Nucleus accumbens (tissue), 56 donors: ENCODE data around the gene NPIPA1.
"Not testable (repeated sequence)": the region's sequence is repeated elsewhere in the genome, so short reads cannot be mapped to it uniquely, and the experiment has no call there.

Experiments used
- DNase-seq, 56 donors: peaks; one replicate each; lab custom pipeline; 2025; lab: John Stamatoyannopoulos, UW

The NPIPA1 gene

GRCh38 chr16:14937143-14937542 is at the start of gene NPIPA1:
NPIPA1 (plus strand) TSS chr16:14937443; CDS start chr16:14937443, 0 bp downstream.
- not testable (repeated sequence) for DNase-seq

- not testable (repeated sequence) for DNase-seq
These were observed 45.1 kb upstream of the NPIPA1 start for GRCh38 chr16:14892111-14892510.

GRCh38 chr16:14895382-14895781 is 41.9 kb upstream of the NPIPA1 start:
- not testable (repeated sequence) for DNase-seq

GRCh38 chr16:14896023-14896422 is 41.2 kb upstream of the NPIPA1 start:
- not testable (repeated sequence) for DNase-seq

- not testable (repeated sequence) for DNase-seq
These were observed 40.1 kb upstream of the NPIPA1 start for GRCh38 chr16:14897006-14897664.

- not testable (repeated sequence) for DNase-seq
These were observed 39.1 kb upstream of the NPIPA1 start for GRCh38 chr16:14898162-14898561.

- not testable (repeated sequence) for DNase-seq
These were observed 33.9 kb upstream of the NPIPA1 start for GRCh38 chr16:14903191-14903957.

- DNase-seq: not testable (repeated sequence)
These were observed 27.5 kb upstream of the NPIPA1 start for GRCh38 chr16:14909744-14910143.

- not testable (repeated sequence) for DNase-seq
These were observed 26.2 kb upstream of the NPIPA1 start for GRCh38 chr16:14910833-14911629.

- DNase-seq: peak in 2 of 56 donors; percentile 13 to 35
These were observed 25.3 kb upstream of the NPIPA1 start for GRCh38 chr16:14911954-14912353.

- not testable (repeated sequence) for DNase-seq
These were observed 24.7 kb upstream of the NPIPA1 start for GRCh38 chr16:14912588-14912987.

- not testable (repeated sequence) for DNase-seq
These were observed 18.7 kb upstream of the NPIPA1 start for GRCh38 chr16:14918504-14918903.

- DNase-seq: not testable (repeated sequence)
These were observed 17.2 kb upstream of the NPIPA1 start for GRCh38 chr16:14919837-14920600.

- DNase-seq: not testable (repeated sequence)
These were observed 15.0 kb upstream of the NPIPA1 start for GRCh38 chr16:14922285-14922684.

GRCh38 chr16:14922968-14923367 is 14.3 kb upstream of the NPIPA1 start:
- DNase-seq: not testable (repeated sequence)

GRCh38 chr16:14923394-14924088 is 13.7 kb upstream of the NPIPA1 start:
- not testable (repeated sequence) for DNase-seq

GRCh38 chr16:14924359-14924758 is 12.9 kb upstream of the NPIPA1 start:
- DNase-seq: not testable (repeated sequence)

GRCh38 chr16:14924982-14925381 is 12.3 kb upstream of the NPIPA1 start:
- not testable (repeated sequence) for DNase-seq

- not testable (repeated sequence) for DNase-seq
These were observed 9.1 kb upstream of the NPIPA1 start for GRCh38 chr16:14928064-14928714.
